GM19324 (cell line): ENCODE measurements around the gene TEKT5.
"Not testable (repeated sequence)": the region's sequence is repeated elsewhere in the genome, so short reads cannot be mapped to it uniquely, and the experiment has no call there.

Experiments used
- ATAC-seq: cut with Tn5 transposase; IDR thresholded peaks from one replicate; pipeline ENCODE4 v1.9.1; 2021; ENCODE audit warnings: mild to moderate bottlenecking, moderate library complexity; ENCODE audit not compliant: unreplicated experiment, low FRiP score

TEKT5 gene

GRCh38 chr16:10637337-10638037 lies 57.2 kb downstream of the TEKT5 start:
- ATAC-seq: no peak

GRCh38 chr16:10635365-10636021 lies 59.2 kb downstream of the TEKT5 start:
- ATAC-seq: no peak

- ATAC-seq: not testable (repeated sequence)
Measured at GRCh38 chr16:10633429-10633828, 61.3 kb downstream of the TEKT5 start.

- no peak for ATAC-seq
Measured at GRCh38 chr16:10631886-10632285, 62.8 kb downstream of the TEKT5 start.

- ATAC-seq: no peak
Measured at GRCh38 chr16:10629592-10629963, 65.2 kb downstream of the TEKT5 start.

- no peak for ATAC-seq
Measured at GRCh38 chr16:10625595-10626357, 69.0 kb downstream of the TEKT5 start.

- ATAC-seq: no peak
Measured at GRCh38 chr16:10624527-10624926, 70.2 kb downstream of the TEKT5 start.

GRCh38 chr16:10623059-10623458 lies 71.7 kb downstream of the TEKT5 start:
- no peak for ATAC-seq

GRCh38 chr16:10622036-10622921 lies 72.5 kb downstream of the TEKT5 start:
- ATAC-seq: no peak

- not testable (repeated sequence) for ATAC-seq
Measured at GRCh38 chr16:10621216-10621949, 73.3 kb downstream of the TEKT5 start.

GRCh38 chr16:10620120-10620519 lies 74.6 kb downstream of the TEKT5 start:
- no peak for ATAC-seq

- ATAC-seq: no peak
Measured at GRCh38 chr16:10619271-10619849, 75.4 kb downstream of the TEKT5 start.

GRCh38 chr16:10618710-10619209 lies 76.0 kb downstream of the TEKT5 start:
- ATAC-seq: no peak

GRCh38 chr16:10617662-10618420 lies 76.9 kb downstream of the TEKT5 start:
- ATAC-seq: no peak

- no peak for ATAC-seq
Measured at GRCh38 chr16:10616756-10617640, 77.7 kb downstream of the TEKT5 start.

GRCh38 chr16:10616419-10616755 lies 78.3 kb downstream of the TEKT5 start:
- no peak for ATAC-seq

GRCh38 chr16:10614685-10615084 lies 80.0 kb downstream of the TEKT5 start:
- no peak for ATAC-seq
